Ascending aorta (tissue), 2 donors: Measurements from ENCODE around the gene SLC25A20. TPM values are rescaled to one million over a fixed set of nuclear protein-coding genes. Genes with fewer than 3 reads are reported as not detected.
"Not testable (repeated sequence)": the region's sequence is repeated elsewhere in the genome, so short reads cannot be mapped to it uniquely, and the experiment has no call there.

Source experiments
- DNase-seq, 2 donors: peaks; one replicate each; pipeline ENCODE4 v3.0.0-alpha.2; 2019; ENCODE audit warnings: low spot score in 2 of 2
- H3K27ac ChIP-seq, 2 donors: fragments of 200-600 bp; sonication (generic); one replicate each; pipeline ENCODE4 v1.5.1; 2016 to 2017; ENCODE audit warnings: mild to moderate bottlenecking in 1 of 2
- H3K27me3 ChIP-seq: fragments of 200-600 bp; sonication (generic); one replicate; pipeline ENCODE4 v1.5.1; 2017
- H3K36me3 ChIP-seq, 2 donors: fragments of 200-600 bp; sonication (generic); one replicate each; pipeline ENCODE4 v1.5.1; 2016
- H3K4me1 ChIP-seq, 2 donors: fragments of 200-600 bp; sonication (generic); one replicate each; pipeline ENCODE4 v1.5.1; 2016 to 2017; ENCODE audit warnings: mild to moderate bottlenecking in 1 of 2
- H3K4me3 ChIP-seq, 2 donors: fragments of 200-600 bp; sonication (generic); one replicate each; pipeline ENCODE4 v1.5.1; 2016 to 2017; ENCODE audit warnings: mild to moderate bottlenecking in 1 of 2
- H3K9me3 ChIP-seq, 2 donors: fragments of 200-600 bp; sonication (generic); one replicate each; pipeline ENCODE4 v1.5.1; 2016
- CTCF ChIP-seq, 3 experiments: fragments of 200-600 bp in 2 of 3; fragments of 450-650 bp in 1 of 3; sonication (generic) in 2 of 3; IDR thresholded peaks; one replicate each; pipeline ENCODE4 v1.5.1; 2016 to 2019; ENCODE audit warnings: antibody characterized with exemption in 3 of 3, mild to moderate bottlenecking in 1 of 3, moderate library complexity in 1 of 3
- intact Hi-C: fragments of 100-400 bp; cut with DNase I; formaldehyde crosslinking; loops from one replicate; pipeline ENCODE4 v1.15.1; 2023
- total RNA-seq: library from RNA; depleted of rRNA; stranded (reverse); fragments of >200 nt; gene quantifications from one replicate; pipeline ENCODE4 v1.1.0, GENCODE V29; 2016

Gene SLC25A20
- total RNA-seq, 1 donor from 2014 or later: 14.4 TPM

- no peaks in the 10 kb centered on the region for H3K36me3 ChIP-seq
- TF ChIP-seq CTCF (IDR thresholded peaks at IDR 0.05): no peak
- H3K9me3 ChIP-seq: no peaks in the 10 kb centered on the region
- H3K4me1 ChIP-seq: peaks cover 5 to 35% of the 10 kb centered on the region in 2 donors
- DNase-seq: no peak
- H3K27me3 ChIP-seq: no peaks in the 10 kb centered on the region
- intact Hi-C loops: no loop called here
- no peak overlapping the region for H3K4me3 ChIP-seq
- H3K27ac ChIP-seq: peak overlapping the region; percentile 59 to 63
Observed at GRCh38 chr3:48837163-48837562, 61.5 kb downstream of the SLC25A20 start.

- Histone ChIP-seq H3K27me3 (no peaks in the 10 kb centered on the region), H3K4me1 (peaks cover 5 to 42% of the 10 kb centered on the region in 2 donors), H3K4me3 (no peak overlapping the region), H3K9me3 (no peaks in the 10 kb centered on the region), H3K36me3 (no peaks in the 10 kb centered on the region), H3K27ac (peak overlapping the region; percentile 63 to 67)
- no peak for DNase-seq
- no peak for TF ChIP-seq CTCF (IDR thresholded peaks at IDR 0.05)
- intact Hi-C loops: loop anchor here (1.0 kb wide), 1 partner anchor 11 kb away; the partner anchor contains the start of gene PRKAR2A
Observed at GRCh38 chr3:48835650-48836366, 62.9 kb downstream of the SLC25A20 start.

GRCh38 chr3:48832684-48833083 is 66.0 kb downstream of the SLC25A20 start:
- no peaks in the 10 kb centered on the region for H3K9me3 ChIP-seq
- no peak overlapping the region for H3K4me3 ChIP-seq
- peaks cover 5 to 42% of the 10 kb centered on the region in 2 donors for H3K4me1 ChIP-seq
- DNase-seq: no peak
- H3K36me3 ChIP-seq: no peaks in the 10 kb centered on the region
- TF ChIP-seq CTCF (IDR thresholded peaks at IDR 0.05): no peak
- intact Hi-C loops: no loop called here
- H3K27ac ChIP-seq: peak overlapping the region; percentile 22 to 61
- no peaks in the 10 kb centered on the region for H3K27me3 ChIP-seq

- DNase-seq: no peak
- Histone ChIP-seq H3K27ac (no peak overlapping the region), H3K4me3 (no peak overlapping the region), H3K4me1 (peaks cover 5 to 49% of the 10 kb centered on the region in 2 donors), H3K9me3 (no peaks in the 10 kb centered on the region), H3K36me3 (no peaks in the 10 kb centered on the region), H3K27me3 (no peaks in the 10 kb centered on the region)
- no peak for TF ChIP-seq CTCF (IDR thresholded peaks at IDR 0.05)
- intact Hi-C loops: no loop called here
Observed at GRCh38 chr3:48830715-48831114, 68.0 kb downstream of the SLC25A20 start.

DNA sequence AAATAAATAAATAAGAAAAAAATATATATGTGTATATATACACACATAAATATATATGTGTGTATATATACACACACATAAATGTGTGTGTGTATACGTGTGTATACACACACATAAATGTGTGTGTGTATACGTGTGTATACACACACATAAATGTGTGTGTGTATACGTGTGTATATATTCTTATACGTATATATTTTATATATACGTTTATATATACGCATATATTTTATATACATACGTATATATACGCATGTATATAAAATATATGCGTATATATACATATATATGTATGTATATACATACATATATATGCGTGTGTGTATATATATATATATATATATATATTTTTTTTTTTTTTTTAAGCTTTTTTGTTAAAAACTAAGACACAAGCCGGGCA is 69.2 kb downstream of the SLC25A20 start:
- H3K36me3 ChIP-seq, H3K27ac ChIP-seq, H3K9me3 ChIP-seq, H3K27me3 ChIP-seq, DNase-seq, H3K4me3 ChIP-seq, intact Hi-C loops: not testable (repeated sequence)
- peaks cover 0 to 38% of the 10 kb centered on the region in 2 donors for H3K4me1 ChIP-seq

GRCh38 chr3:48827874-48828273 is 70.8 kb downstream of the SLC25A20 start:
- H3K4me3 ChIP-seq, DNase-seq, H3K27ac ChIP-seq, H3K27me3 ChIP-seq, H3K9me3 ChIP-seq, H3K36me3 ChIP-seq, intact Hi-C loops: not testable (repeated sequence)
- H3K4me1 ChIP-seq: peaks cover 0 to 27% of the 10 kb centered on the region in 2 donors
